Gastrocnemius medialis (tissue), 4 donors: ENCODE data around the gene FBXO5. TPM values are rescaled to one million over a fixed set of nuclear protein-coding genes. Genes with fewer than 3 reads are reported as not detected.

Experiments
- ATAC-seq, 2 donors: fragments of 150-250 bp; one replicate each; pipeline ENCODE4 v1.9.1; 2016
- DNase-seq, 2 donors: peaks; one replicate each; pipeline ENCODE4 v3.0.0-alpha.2; 2019
- H3K27ac ChIP-seq, 4 donors: fragments of 200-600 bp; sonication (generic); 1 replicate in 1 of 4; 2 replicates in 3 of 4; pipeline ENCODE4 v1.5.1; 2016 to 2018; ENCODE audit warnings: mild to moderate bottlenecking in 2 of 4, moderate library complexity in 1 of 4
- H3K27me3 ChIP-seq, 3 donors: fragments of 200-600 bp; sonication (generic) in 2 of 3; 1 replicate in 1 of 3; 2 replicates in 2 of 3; pipeline versions ENCODE4 v1.5.1 to v1.6.0; 2016 to 2019; ENCODE audit warnings: mild to moderate bottlenecking in 1 of 3, moderate library complexity in 1 of 3
- H3K36me3 ChIP-seq, 2 donors: fragments of 200-600 bp; sonication (generic) in 1 of 2; one replicate each; pipeline ENCODE4 v1.5.1; 2017 to 2018
- H3K4me1 ChIP-seq, 2 donors: fragments of 200-600 bp; sonication (generic) in 1 of 2; one replicate each; pipeline ENCODE4 v1.5.1; 2016 to 2017; ENCODE audit warnings: mild to moderate bottlenecking in 2 of 2
- H3K4me3 ChIP-seq, 4 donors: fragments of 200-600 bp; sonication (generic) in 3 of 4; 1 replicate in 1 of 4; 2 replicates in 3 of 4; pipeline ENCODE4 v1.5.1; 2016 to 2019; ENCODE audit warnings: mild to moderate bottlenecking in 2 of 4
- H3K9me3 ChIP-seq, 3 donors: fragments of 200-600 bp; sonication (generic) in 2 of 3; 1 replicate in 1 of 3; 2 replicates in 2 of 3; pipeline ENCODE4 v1.5.1; 2016 to 2019
- POLR2A ChIP-seq, 2 donors: fragments of 450-650 bp; IDR thresholded peaks; one replicate each; pipeline ENCODE4 v1.6.1; 2017; ENCODE audit warnings: antibody characterized with exemption in 2 of 2, mild to moderate bottlenecking in 2 of 2, moderate library complexity in 2 of 2
- in situ Hi-C, 4 donors: fragments of 200-750 bp; cut with MboI; loops; one replicate each; pipeline versions ENCODE4 v1.15.0 to v1.8.0; 2017; ENCODE audit warnings: low sequenced_read_pairs in 4 of 4
- intact Hi-C: fragments of 100-400 bp; cut with DNase I; formaldehyde crosslinking; loops from one replicate; pipeline ENCODE4 v1.15.1; 2023; ENCODE audit warnings: low total_unique reads
- total RNA-seq, 4 donors: library from RNA; depleted of rRNA; stranded (reverse); fragments of >200 nt; gene quantifications; one replicate each; pipeline versions ENCODE4 v1.1.0 to v1.2.3, GENCODE V29; 2016
- TF ChIP-seq, protein P1 (sequence below), 5 experiments: fragments of 450-650 bp in 3 of 5; fragments of 200-600 bp in 2 of 5; sonication (generic) in 2 of 5; IDR thresholded peaks in 4 of 5; conservative IDR thresholded peaks in 1 of 5; 1 replicate in 4 of 5; 2 replicates in 1 of 5; pipeline ENCODE4 v1.5.1; 2016 to 2019; ENCODE audit warnings: antibody characterized with exemption in 5 of 5, mild to moderate bottlenecking in 3 of 5, moderate library complexity in 3 of 5

Gene FBXO5
- total RNA-seq, 4 donors from 2014 or later: 0.78 to 1.9 (median 1.0) TPM

DNA sequence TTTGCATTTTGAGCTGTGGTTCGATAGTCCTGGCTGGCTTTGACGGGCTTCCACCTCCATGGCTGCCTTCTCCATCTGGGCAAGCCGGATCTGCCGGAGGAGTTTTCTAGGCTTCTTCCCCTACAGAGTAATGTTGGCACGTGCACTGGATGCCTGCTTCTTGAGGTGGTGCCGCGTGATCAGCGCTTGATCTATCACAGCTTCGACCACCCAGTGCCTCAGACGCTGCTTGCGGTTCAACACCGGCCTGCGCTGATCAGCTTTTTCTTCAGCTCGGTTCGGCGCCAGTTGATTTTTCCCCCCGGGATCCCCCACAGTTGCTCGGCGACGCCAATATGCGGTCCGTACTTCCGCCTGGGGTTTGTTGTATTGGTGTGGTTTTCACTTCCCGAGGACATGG is 23.5 kb downstream of the FBXO5 start:
- Histone ChIP-seq H3K27me3 (no peaks in the 10 kb centered on the region), H3K36me3 (no peaks in the 10 kb centered on the region), H3K27ac (no peak overlapping the region), H3K9me3 (no peaks in the 10 kb centered on the region), H3K4me1 (no peaks in the 10 kb centered on the region), H3K4me3 (no peak overlapping the region)
- ATAC-seq (no peak), DNase-seq (no peak)
- intact Hi-C loops (no loop called here), in situ Hi-C loops (loop anchor here in 2 of 4 donors (5.0 to 10.0 kb wide), 3 partner anchors 58 to 105 kb away; no protein-coding TSS in a partner anchor)
- no peak for TF ChIP-seq POLR2A (IDR thresholded peaks at IDR 0.05)
- TF ChIP-seq, protein P1, sequence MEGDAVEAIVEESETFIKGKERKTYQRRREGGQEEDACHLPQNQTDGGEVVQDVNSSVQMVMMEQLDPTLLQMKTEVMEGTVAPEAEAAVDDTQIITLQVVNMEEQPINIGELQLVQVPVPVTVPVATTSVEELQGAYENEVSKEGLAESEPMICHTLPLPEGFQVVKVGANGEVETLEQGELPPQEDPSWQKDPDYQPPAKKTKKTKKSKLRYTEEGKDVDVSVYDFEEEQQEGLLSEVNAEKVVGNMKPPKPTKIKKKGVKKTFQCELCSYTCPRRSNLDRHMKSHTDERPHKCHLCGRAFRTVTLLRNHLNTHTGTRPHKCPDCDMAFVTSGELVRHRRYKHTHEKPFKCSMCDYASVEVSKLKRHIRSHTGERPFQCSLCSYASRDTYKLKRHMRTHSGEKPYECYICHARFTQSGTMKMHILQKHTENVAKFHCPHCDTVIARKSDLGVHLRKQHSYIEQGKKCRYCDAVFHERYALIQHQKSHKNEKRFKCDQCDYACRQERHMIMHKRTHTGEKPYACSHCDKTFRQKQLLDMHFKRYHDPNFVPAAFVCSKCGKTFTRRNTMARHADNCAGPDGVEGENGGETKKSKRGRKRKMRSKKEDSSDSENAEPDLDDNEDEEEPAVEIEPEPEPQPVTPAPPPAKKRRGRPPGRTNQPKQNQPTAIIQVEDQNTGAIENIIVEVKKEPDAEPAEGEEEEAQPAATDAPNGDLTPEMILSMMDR (IDR thresholded peaks at IDR 0.05 in 4 of 5, conservative IDR thresholded peaks at IDR 0.05 in 1 of 5): no peak

DNA sequence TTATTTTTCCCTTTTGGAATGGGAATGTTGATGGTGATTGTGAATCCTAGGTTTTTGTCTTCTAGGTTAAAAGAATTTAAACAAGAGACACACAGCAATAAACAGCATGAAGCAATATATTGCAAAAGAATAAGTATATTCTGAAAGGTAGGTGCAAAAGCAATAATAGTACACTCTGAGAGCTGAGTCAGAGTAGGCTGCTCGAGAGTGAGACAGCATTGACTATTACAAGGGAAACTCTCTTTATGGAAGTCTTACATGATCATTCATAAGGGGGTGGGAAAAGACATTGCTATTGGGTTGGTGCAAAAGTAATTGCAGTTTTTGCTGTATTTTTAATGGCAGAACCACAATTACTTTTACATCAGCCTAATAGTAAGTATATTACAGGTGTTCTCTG is 25.0 kb downstream of the FBXO5 start:
- Histone ChIP-seq H3K4me1 (no peaks in the 10 kb centered on the region), H3K27me3 (no peaks in the 10 kb centered on the region), H3K36me3 (no peaks in the 10 kb centered on the region), H3K9me3 (no peaks in the 10 kb centered on the region), H3K4me3 (no peak overlapping the region), H3K27ac (no peak overlapping the region)
- DNase-seq: no peak
- intact Hi-C loops (no loop called here), in situ Hi-C loops (loop anchor here in 2 of 4 donors (5.0 to 10.0 kb wide), 3 partner anchors 60 to 103 kb away; no protein-coding TSS in a partner anchor)
- TF ChIP-seq POLR2A (IDR thresholded peaks at IDR 0.05): no peak
- TF ChIP-seq, protein P1 (IDR thresholded peaks at IDR 0.05 in 4 of 5, conservative IDR thresholded peaks at IDR 0.05 in 1 of 5): no peak
- no peak for ATAC-seq

DNA sequence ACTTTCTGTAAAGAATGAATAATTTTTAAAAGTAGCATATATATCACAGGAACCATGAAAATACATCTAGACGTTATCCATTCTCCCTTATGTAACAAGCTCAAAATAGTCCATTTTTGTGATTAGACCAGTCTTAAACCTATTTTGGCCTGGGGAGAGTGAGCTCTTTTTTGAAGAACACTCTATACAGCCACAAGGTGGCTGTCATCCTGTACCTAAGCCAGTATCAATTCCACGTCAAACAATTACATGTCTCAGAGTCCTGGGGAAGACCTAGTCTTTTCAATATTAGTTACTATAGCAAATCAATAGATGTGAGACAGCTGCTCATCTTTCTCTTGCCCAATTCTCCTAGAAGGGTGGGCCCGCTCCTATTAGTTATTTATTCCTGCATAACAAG is 28.4 kb downstream of the FBXO5 start:
- DNase-seq (no peak), ATAC-seq (no peak)
- no peaks in the 10 kb centered on the region for H3K27me3 ChIP-seq
- H3K4me3 ChIP-seq: no peak overlapping the region
- H3K36me3 ChIP-seq: no peaks in the 10 kb centered on the region
- no peak for TF ChIP-seq POLR2A (IDR thresholded peaks at IDR 0.05)
- TF ChIP-seq, protein P1 (IDR thresholded peaks at IDR 0.05 in 4 of 5, conservative IDR thresholded peaks at IDR 0.05 in 1 of 5): no peak
- in situ Hi-C loops: loop anchor here in 2 of 4 donors (5.0 to 10.0 kb wide), 2 partner anchors 87 to 100 kb away; no protein-coding TSS in a partner anchor
- intact Hi-C loops: no loop called here
- no peaks in the 10 kb centered on the region for H3K4me1 ChIP-seq
- no peaks in the 10 kb centered on the region for H3K9me3 ChIP-seq
- H3K27ac ChIP-seq: no peak overlapping the region

DNA sequence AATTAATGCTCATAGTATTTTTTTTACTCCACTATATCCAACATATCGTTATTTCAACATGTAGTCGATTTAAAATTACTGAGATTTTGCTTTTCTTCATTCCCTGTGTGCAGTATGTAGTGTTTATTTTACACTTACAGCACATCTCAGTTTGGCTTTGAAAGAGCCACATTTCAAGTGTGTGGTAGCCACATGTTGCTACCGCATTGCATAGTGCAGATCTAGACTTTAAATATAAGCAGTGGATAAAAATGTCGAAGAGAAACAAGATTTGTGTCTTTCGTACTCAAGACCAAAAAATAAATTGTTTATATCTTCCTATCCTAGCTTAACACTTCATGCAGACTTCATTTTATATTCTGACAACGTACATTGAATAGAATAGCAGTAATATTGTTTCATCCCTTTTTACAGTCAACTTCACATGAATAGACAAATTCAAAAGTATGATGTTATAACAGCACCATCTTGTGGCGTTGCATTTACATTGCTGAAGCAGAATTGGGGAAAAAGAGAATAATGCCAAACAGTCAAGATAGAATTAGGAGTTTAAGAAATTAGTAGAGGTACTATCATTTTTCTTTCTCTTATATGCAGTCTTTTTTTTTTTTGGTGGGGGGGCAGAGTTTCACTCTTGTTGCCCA is 29.9 kb downstream of the FBXO5 start:
- Histone ChIP-seq H3K4me3 (no peak overlapping the region), H3K27ac (no peak overlapping the region), H3K36me3 (no peaks in the 10 kb centered on the region), H3K27me3 (no peaks in the 10 kb centered on the region), H3K4me1 (peaks cover 0 to 2% of the 10 kb centered on the region in 2 donors), H3K9me3 (no peaks in the 10 kb centered on the region)
- intact Hi-C loops: no loop called here
- ATAC-seq (no peak), DNase-seq (no peak)
- TF ChIP-seq, protein P1 (IDR thresholded peaks at IDR 0.05 in 4 of 5, conservative IDR thresholded peaks at IDR 0.05 in 1 of 5): peak in 2 of 5 experiments; percentile 8 to 31
- no peak for TF ChIP-seq POLR2A (IDR thresholded peaks at IDR 0.05)
- in situ Hi-C loops: loop anchor here in 2 of 4 donors (5.0 to 10.0 kb wide), 2 partner anchors 86 to 98 kb away; no protein-coding TSS in a partner anchor
